Peyer's patch (tissue), 4 donors: ENCODE results near the gene HOXA1.

Source experiments
- CTCF ChIP-seq, 6 experiments: fragments of 450-650 bp in 4 of 6; fragments of 200-600 bp in 2 of 6; sonication (generic) in 1 of 6; IDR thresholded peaks; one replicate each; pipeline ENCODE4 v1.5.1; 2017 to 2019; ENCODE audit warnings: antibody characterized with exemption in 6 of 6, mild to moderate bottlenecking in 3 of 6, moderate library complexity in 1 of 6
- POLR2A ChIP-seq, 2 donors: fragments of 450-650 bp; IDR thresholded peaks; one replicate each; pipeline ENCODE4 v1.5.1; 2017; ENCODE audit warnings: antibody characterized with exemption in 2 of 2, mild to moderate bottlenecking in 2 of 2, moderate library complexity in 2 of 2

- TF ChIP-seq CTCF (IDR thresholded peaks at IDR 0.05): no peak
- no peak for TF ChIP-seq POLR2A (IDR thresholded peaks at IDR 0.05)
These were observed 27.2 kb upstream of the HOXA1 start for GRCh38 chr7:27123007-27123476.
